WTC11 (cell line): Measurements from ENCODE around the gene REST. TPM values are rescaled to one million over a fixed set of nuclear protein-coding genes. Genes with fewer than 3 reads are reported as not detected.

Experiments
- ATAC-seq: fragments of 200-7000 bp; cut with Tn5 transposase; 2 replicates; pipeline ENCODE4 v1.10.0; 2021; ENCODE audit warnings: mild to moderate bottlenecking, moderate library complexity
- CTCF ChIA-PET: fragments of 300-600 bp; sonication (Branson Sonifier 250); formaldehyde crosslinking; loops from one replicate; lab custom pipeline; 2021; ENCODE audit warnings: antibody characterized with exemption; lab: Charles Lee
- POLR2A ChIA-PET: fragments of 350-600 bp; sonication (Branson Sonifier 250); formaldehyde crosslinking; loops from one replicate; lab custom pipeline; 2021; ENCODE audit warnings: antibody characterized with exemption; lab: Charles Lee
- DNase-seq: peaks from one replicate; pipeline ENCODE4 v3.0.0; 2021; ENCODE audit warnings: low spot score
- H3K27ac Mint-ChIP-seq: 2 replicates; pipeline ENCODE4 v1.8.0; 2021; ENCODE audit warnings: mixed read lengths
- H3K27me3 Mint-ChIP-seq: 2 replicates; pipeline ENCODE4 v1.8.0; 2021; ENCODE audit warnings: low read depth, mild to moderate bottlenecking, moderate library complexity, mixed read lengths
- H3K36me3 Mint-ChIP-seq: 2 replicates; pipeline ENCODE4 v1.8.0; 2021; ENCODE audit warnings: mixed read lengths
- H3K4me1 Mint-ChIP-seq: 2 replicates; pipeline ENCODE4 v1.8.0; 2022; ENCODE audit warnings: mixed read lengths
- H3K4me3 Mint-ChIP-seq: 2 replicates; pipeline ENCODE4 v1.8.0; 2021; ENCODE audit warnings: mild to moderate bottlenecking, moderate library complexity, mixed read lengths
- H3K9me3 Mint-ChIP-seq: 2 replicates; pipeline ENCODE4 v1.8.0; 2021; ENCODE audit warnings: mixed read lengths
- ATF1 ChIP-seq: sonication (generic); formaldehyde crosslinking; IDR thresholded peaks from 2 replicates; pipeline ENCODE4 v1.8.1; 2023; ENCODE audit warnings: mild to moderate bottlenecking, moderate library complexity, missing genetic modification reagents
- ATF2 ChIP-seq: sonication (generic); formaldehyde crosslinking; IDR thresholded peaks from 2 replicates; pipeline ENCODE4 v1.8.1; 2022; ENCODE audit warnings: low read depth, missing genetic modification reagents, borderline replicate concordance
- CDX4 ChIP-seq: fragments of 250-450 bp; sonication (Bioruptor Pico); IDR thresholded peaks from 2 replicates; pipeline ENCODE4 v1.9.0; 2021; ENCODE audit warnings: moderate library complexity, mild to moderate bottlenecking, inconsistent platforms, borderline replicate concordance
- ELF4 ChIP-seq: sonication (generic); formaldehyde crosslinking; IDR thresholded peaks from 2 replicates; pipeline ENCODE4 v1.8.1; 2022; ENCODE audit warnings: low read depth, mild to moderate bottlenecking, moderate library complexity, missing genetic modification reagents
- FOXK1 ChIP-seq: sonication (generic); formaldehyde crosslinking; IDR thresholded peaks from 2 replicates; pipeline ENCODE4 v1.8.0; 2022; ENCODE audit warnings: mild to moderate bottlenecking, moderate library complexity, missing genetic modification reagents
- HMGA2 ChIP-seq: fragments of 250-450 bp; sonication (Bioruptor Pico); IDR thresholded peaks from 2 replicates; pipeline ENCODE4 v1.4.0; 2021; ENCODE audit warnings: mild to moderate bottlenecking, moderate library complexity
- KAT7 ChIP-seq: sonication (generic); formaldehyde crosslinking; IDR thresholded peaks from 2 replicates; pipeline ENCODE4 v1.8.1; 2023; ENCODE audit warnings: missing genetic modification reagents, mild to moderate bottlenecking, borderline replicate concordance
- NFATC4 ChIP-seq: fragments of 250-450 bp; sonication (Bioruptor Pico); IDR thresholded peaks from 2 replicates; pipeline ENCODE4 v1.9.0; 2021; ENCODE audit warnings: mild to moderate bottlenecking
- NFE2L1 ChIP-seq: sonication (generic); formaldehyde crosslinking; IDR thresholded peaks from 2 replicates; pipeline ENCODE4 v1.8.1; 2023; ENCODE audit warnings: missing genetic modification reagents
- NR1H2 ChIP-seq: sonication (generic); formaldehyde crosslinking; IDR thresholded peaks from 2 replicates; pipeline ENCODE4 v1.9.0; 2021; ENCODE audit warnings: mild to moderate bottlenecking, moderate library complexity, missing genetic modification reagents
- OVOL2 ChIP-seq: fragments of 250-450 bp; sonication (Bioruptor Pico); IDR thresholded peaks from 2 replicates; pipeline ENCODE4 v1.9.0; 2021; ENCODE audit warnings: mild to moderate bottlenecking, borderline replicate concordance
- PRRX2 ChIP-seq: fragments of 250-450 bp; sonication (Bioruptor Pico); IDR thresholded peaks from 2 replicates; pipeline ENCODE4 v1.8.0; 2021; ENCODE audit warnings: mild to moderate bottlenecking
- RORB ChIP-seq: fragments of 250-450 bp; sonication (Bioruptor Pico); IDR thresholded peaks from 2 replicates; pipeline ENCODE4 v1.9.0; 2021; ENCODE audit warnings: mild to moderate bottlenecking
- SMAD3 ChIP-seq: sonication (generic); formaldehyde crosslinking; IDR thresholded peaks from 2 replicates; pipeline ENCODE4 v1.8.0; 2022; ENCODE audit warnings: missing genetic modification reagents, mild to moderate bottlenecking, borderline replicate concordance
- USF2 ChIP-seq: sonication (generic); formaldehyde crosslinking; IDR thresholded peaks from 2 replicates; pipeline ENCODE4 v1.8.1; 2023; ENCODE audit warnings: mild to moderate bottlenecking, missing genetic modification reagents, moderate library complexity
- ZBTB43 ChIP-seq: sonication (generic); formaldehyde crosslinking; IDR thresholded peaks from 2 replicates; pipeline ENCODE4 v1.8.1; 2023; ENCODE audit warnings: mild to moderate bottlenecking, missing genetic modification reagents
- ZNF121 ChIP-seq: sonication (generic); formaldehyde crosslinking; IDR thresholded peaks from 2 replicates; pipeline ENCODE4 v1.8.0; 2023; ENCODE audit warnings: missing genetic modification reagents
- ZNF219 ChIP-seq: sonication (generic); formaldehyde crosslinking; IDR thresholded peaks from 2 replicates; pipeline ENCODE4 v1.8.0; 2023; ENCODE audit warnings: missing genetic modification reagents, mild to moderate bottlenecking, borderline replicate concordance
- ZNF232 ChIP-seq: sonication (generic); formaldehyde crosslinking; IDR thresholded peaks from 2 replicates; pipeline ENCODE4 v1.8.0; 2022; ENCODE audit warnings: mild to moderate bottlenecking, missing genetic modification reagents
- ZNF416 ChIP-seq: fragments of 250-450 bp; sonication (Bioruptor Pico); IDR thresholded peaks from 2 replicates; pipeline ENCODE4 v1.9.0; 2021; ENCODE audit warnings: mild to moderate bottlenecking, inconsistent platforms
- ZNF512 ChIP-seq: sonication (generic); formaldehyde crosslinking; IDR thresholded peaks from 2 replicates; pipeline ENCODE4 v1.8.1; 2022; ENCODE audit warnings: missing genetic modification reagents, borderline replicate concordance
- total RNA-seq: library from RNA; stranded (reverse); gene quantifications from 3 replicates; pipeline ENCODE4 v1.2.3, GENCODE V29; 2021

Gene REST
- total RNA-seq, 1 experiment from 2014 or later = 75.1 TPM

- no peak for TF ChIP-seq ZNF121 (CRISPR knock-in tag)
Measured at GRCh38 chr4:56981795-56982201, 74.1 kb downstream of the REST start (continued).

- H3K36me3 Mint-ChIP-seq = peaks cover 36% of the 10 kb centered on the region
- ChIA-PET POLR2A (no interaction called here), CTCF (no interaction called here)
- H3K4me1 Mint-ChIP-seq = peaks cover 5% of the 10 kb centered on the region; the same call in 1 of the 2 replicates
- ATAC-seq (no peak), DNase-seq (no peak)
- H3K27me3 Mint-ChIP-seq = no peaks in the 10 kb centered on the region
- TF ChIP-seq USF2 (CRISPR knock-in tag) = no peak
- no peak for TF ChIP-seq ATF2 (CRISPR knock-in tag)
- TF ChIP-seq SMAD3 (CRISPR knock-in tag) = no peak
- no peak for TF ChIP-seq HMGA2 (CRISPR knock-in tag)
- TF ChIP-seq ZNF232 (CRISPR knock-in tag) = no peak
- TF ChIP-seq ZBTB43 (CRISPR knock-in tag) = no peak
- no peaks in the 10 kb centered on the region for H3K9me3 Mint-ChIP-seq
- no peak overlapping the region for H3K27ac Mint-ChIP-seq
- H3K4me3 Mint-ChIP-seq = no peak overlapping the region
Measured at GRCh38 chr4:56986192-56986591, 78.5 kb downstream of the REST start.

GRCh38 chr4:56986952-56987351, 79.3 kb downstream of the REST start:
- no peak for DNase-seq
- ChIA-PET POLR2A (no interaction called here), CTCF (no interaction called here)
- TF ChIP-seq CDX4 (no peak), PRRX2 (no peak), FOXK1 (no peak)
- Mint-ChIP-seq H3K4me3 (no peak overlapping the region), H3K4me1 (peaks cover under 1% of the 10 kb centered on the region; the same call in 1 of the 2 replicates), H3K27ac (no peak overlapping the region), H3K36me3 (peaks cover 44% of the 10 kb centered on the region), H3K27me3 (no peaks in the 10 kb centered on the region), H3K9me3 (no peaks in the 10 kb centered on the region)
- ATAC-seq = no peak

GRCh38 chr4:56990109-56990905, 82.6 kb downstream of the REST start:
- no peaks in the 10 kb centered on the region for H3K27me3 Mint-ChIP-seq
- peaks cover 65% of the 10 kb centered on the region for H3K36me3 Mint-ChIP-seq
- no peak overlapping the region for H3K4me3 Mint-ChIP-seq
- no peak for TF ChIP-seq ELF4
- no peak for DNase-seq
- H3K4me1 Mint-ChIP-seq = no peaks in the 10 kb centered on the region
- ChIA-PET CTCF (interaction anchor here (1.6 kb wide), 1 partner anchor 12 kb away, joined by 4 read pairs; the partner anchor contains the start of gene NOA1), POLR2A (interaction anchor here (1.7 kb wide), 1 partner anchor 12 kb away, joined by 6 read pairs; the partner anchor contains the start of gene POLR2B)
- no peak overlapping the region for H3K27ac Mint-ChIP-seq
- no peak for ATAC-seq
- no peaks in the 10 kb centered on the region for H3K9me3 Mint-ChIP-seq

- no peak overlapping the region for H3K4me3 Mint-ChIP-seq
- H3K27me3 Mint-ChIP-seq = no peaks in the 10 kb centered on the region
- no peaks in the 10 kb centered on the region for H3K9me3 Mint-ChIP-seq
- no peak overlapping the region for H3K27ac Mint-ChIP-seq
- ChIA-PET CTCF (no interaction called here), POLR2A (no interaction called here)
- ATAC-seq = no peak
- peaks cover 69% of the 10 kb centered on the region for H3K36me3 Mint-ChIP-seq
- TF ChIP-seq ATF1 (CRISPR knock-in tag) (no peak), OVOL2 (CRISPR knock-in tag) (no peak), ZNF219 (CRISPR knock-in tag) (no peak), ZNF416 (CRISPR knock-in tag) (no peak), PRRX2 (no peak), RORB (CRISPR knock-in tag) (no peak), ZNF121 (CRISPR knock-in tag) (no peak), KAT7 (no peak), NR1H2 (CRISPR knock-in tag) (no peak), NFE2L1 (CRISPR knock-in tag) (no peak), NFATC4 (CRISPR knock-in tag) (no peak), ZNF512 (no peak)
- H3K4me1 Mint-ChIP-seq = no peaks in the 10 kb centered on the region
- DNase-seq = no peak
Measured at GRCh38 chr4:56995525-56995924, 87.8 kb downstream of the REST start.
